Neural progenitor cell (in vitro differentiated cells): ENCODE results near the gene ANK3. TPM values are rescaled to one million over a fixed set of nuclear protein-coding genes. Genes with fewer than 3 reads are reported as not detected.

Experiments
- DNase-seq: peaks from one replicate; pipeline ENCODE4 v3.0.0-alpha.2; 2016; ENCODE audit warnings: low spot score
- H2AFZ ChIP-seq: fragments of 200-600 bp; sonication (generic); replicated peaks from 2 replicates; pipeline ENCODE4 v1.6.1; 2016; ENCODE audit warnings: antibody characterized with exemption
- H3F3A ChIP-seq: fragments of 200-600 bp; sonication (generic); 2 replicates; pipeline ENCODE4 v1.6.1; 2016; ENCODE audit warnings: antibody characterized with exemption, low read depth
- H3K27ac ChIP-seq: fragments of 200-600 bp; sonication (generic); 2 replicates; pipeline ENCODE4 v1.5.1; 2016; ENCODE audit warnings: mild to moderate bottlenecking
- H3K27me3 ChIP-seq: fragments of 200-600 bp; sonication (generic); 2 replicates; pipeline ENCODE4 v1.6.1; 2016; ENCODE audit warnings: mild to moderate bottlenecking, moderate library complexity
- H3K36me3 ChIP-seq: fragments of 200-600 bp; sonication (generic); 2 replicates; pipeline ENCODE4 v1.5.1; 2016
- H3K4me1 ChIP-seq: fragments of 200-600 bp; sonication (generic); 2 replicates; pipeline ENCODE4 v1.6.1; 2016; ENCODE audit warnings: mixed run types
- H3K4me2 ChIP-seq: fragments of 200-600 bp; sonication (generic); 2 replicates; pipeline ENCODE4 v1.6.1; 2016
- H3K4me3 ChIP-seq: fragments of 200-600 bp; sonication (generic); 2 replicates; pipeline ENCODE4 v1.5.1; 2016
- H3K79me2 ChIP-seq: fragments of 200-600 bp; sonication (generic); 2 replicates; pipeline ENCODE4 v1.6.1; 2016; ENCODE audit warnings: low read depth
- H3K9ac ChIP-seq: fragments of 200-600 bp; sonication (generic); 2 replicates; pipeline ENCODE4 v1.6.1; 2016
- H3K9me3 ChIP-seq: fragments of 200-600 bp; sonication (generic); 2 replicates; pipeline ENCODE4 v1.5.1; 2016; ENCODE audit warnings: low read depth
- H4K20me1 ChIP-seq: fragments of 200-600 bp; sonication (generic); 2 replicates; pipeline ENCODE4 v1.6.1; 2016; ENCODE audit warnings: low read depth
- H3K27ac Mint-ChIP-seq: 3 replicates; pipeline ENCODE4 v1.8.0; 2021; ENCODE audit warnings: mixed read lengths
- H3K27me3 Mint-ChIP-seq: 2 replicates; pipeline ENCODE4 v1.8.0; 2022; ENCODE audit warnings: low read depth, mild to moderate bottlenecking, inconsistent platforms, moderate library complexity, mixed read lengths; ENCODE audit not compliant: insufficient read depth
- H3K36me3 Mint-ChIP-seq: 3 replicates; pipeline ENCODE4 v1.8.0; 2021; ENCODE audit warnings: mixed read lengths
- H3K4me1 Mint-ChIP-seq: 3 replicates; pipeline ENCODE4 v1.8.0; 2021; ENCODE audit warnings: mixed read lengths
- H3K4me3 Mint-ChIP-seq: 3 replicates; pipeline ENCODE4 v1.8.0; 2021; ENCODE audit warnings: mild to moderate bottlenecking, moderate library complexity, mixed read lengths
- H3K9me3 Mint-ChIP-seq: 3 replicates; pipeline ENCODE4 v1.8.0; 2020; ENCODE audit warnings: mixed read lengths
- EZH2 ChIP-seq: fragments of 200-600 bp; sonication (generic); IDR thresholded peaks from 2 replicates; pipeline ENCODE4 v1.6.1; 2017; ENCODE audit warnings: antibody characterized with exemption, mild to moderate bottlenecking, moderate library complexity
- EZH2phosphoT487 ChIP-seq: fragments of 200-600 bp; sonication (generic); IDR thresholded peaks from 2 replicates; pipeline ENCODE4 v1.6.1; 2017; ENCODE audit warnings: antibody characterized with exemption
- total RNA-seq: library from RNA; depleted of rRNA; stranded (reverse); fragments of >200 nt; gene quantifications from 2 replicates; pipeline ENCODE4 v1.2.3, GENCODE V29; 2015; ENCODE audit warnings: low replicate concordance
- TF ChIP-seq, protein P1 (sequence below): fragments of 200-600 bp; sonication (generic); IDR thresholded peaks from 2 replicates; pipeline ENCODE4 v1.5.1; 2017; ENCODE audit warnings: antibody characterized with exemption, mild to moderate bottlenecking

ANK3 gene
- total RNA-seq, 1 donor from 2014 or later, result 54.1 TPM

DNA sequence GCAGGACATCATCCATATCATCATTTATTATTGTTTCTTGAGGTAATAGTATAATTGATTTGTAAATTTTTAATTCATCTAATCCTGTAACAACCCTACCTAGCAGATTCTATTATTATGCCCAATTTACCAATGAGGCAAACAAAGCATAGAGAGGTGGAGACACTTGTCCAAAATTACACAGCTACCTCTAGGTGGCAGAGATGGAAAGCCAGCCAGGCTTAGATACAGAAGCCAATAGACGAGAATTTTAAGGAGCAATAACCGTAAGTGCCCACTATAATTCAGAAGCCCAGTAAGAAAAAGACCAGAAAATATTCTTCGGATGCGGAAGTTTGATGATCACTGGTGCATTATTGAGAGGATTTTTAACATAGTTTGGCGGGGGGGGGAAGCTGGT, 54.0 kb downstream of the ANK3 start:
- Histone ChIP-seq H3K27me3 (no peaks in the 10 kb centered on the region), H3K79me2 (no peaks in the 10 kb centered on the region), H3K9me3 (no peaks in the 10 kb centered on the region), H3K4me2 (no peak overlapping the region), H3K27ac (no peak overlapping the region), H3K4me3 (no peak overlapping the region), H3F3A (no peaks in the 10 kb centered on the region), H3K9ac (no peak overlapping the region), H3K36me3 (no peaks in the 10 kb centered on the region), H4K20me1 (no peaks in the 10 kb centered on the region), H3K4me1 (peaks cover 6% of the 10 kb centered on the region), H2AFZ (no peak overlapping the region)
- no peaks in the 10 kb centered on the region for H3K9me3 Mint-ChIP-seq
- no peak overlapping the region for H3K27ac Mint-ChIP-seq
- peaks cover 4% of the 10 kb centered on the region for H3K27me3 Mint-ChIP-seq
- H3K4me1 Mint-ChIP-seq, result peaks cover 4% of the 10 kb centered on the region
- TF ChIP-seq EZH2 (no peak), EZH2phosphoT487 (no peak)
- TF ChIP-seq, protein P1, sequence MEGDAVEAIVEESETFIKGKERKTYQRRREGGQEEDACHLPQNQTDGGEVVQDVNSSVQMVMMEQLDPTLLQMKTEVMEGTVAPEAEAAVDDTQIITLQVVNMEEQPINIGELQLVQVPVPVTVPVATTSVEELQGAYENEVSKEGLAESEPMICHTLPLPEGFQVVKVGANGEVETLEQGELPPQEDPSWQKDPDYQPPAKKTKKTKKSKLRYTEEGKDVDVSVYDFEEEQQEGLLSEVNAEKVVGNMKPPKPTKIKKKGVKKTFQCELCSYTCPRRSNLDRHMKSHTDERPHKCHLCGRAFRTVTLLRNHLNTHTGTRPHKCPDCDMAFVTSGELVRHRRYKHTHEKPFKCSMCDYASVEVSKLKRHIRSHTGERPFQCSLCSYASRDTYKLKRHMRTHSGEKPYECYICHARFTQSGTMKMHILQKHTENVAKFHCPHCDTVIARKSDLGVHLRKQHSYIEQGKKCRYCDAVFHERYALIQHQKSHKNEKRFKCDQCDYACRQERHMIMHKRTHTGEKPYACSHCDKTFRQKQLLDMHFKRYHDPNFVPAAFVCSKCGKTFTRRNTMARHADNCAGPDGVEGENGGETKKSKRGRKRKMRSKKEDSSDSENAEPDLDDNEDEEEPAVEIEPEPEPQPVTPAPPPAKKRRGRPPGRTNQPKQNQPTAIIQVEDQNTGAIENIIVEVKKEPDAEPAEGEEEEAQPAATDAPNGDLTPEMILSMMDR, result peak; percentile 38
- no peak overlapping the region for H3K4me3 Mint-ChIP-seq
- no peak for DNase-seq
- no peaks in the 10 kb centered on the region for H3K36me3 Mint-ChIP-seq

DNA sequence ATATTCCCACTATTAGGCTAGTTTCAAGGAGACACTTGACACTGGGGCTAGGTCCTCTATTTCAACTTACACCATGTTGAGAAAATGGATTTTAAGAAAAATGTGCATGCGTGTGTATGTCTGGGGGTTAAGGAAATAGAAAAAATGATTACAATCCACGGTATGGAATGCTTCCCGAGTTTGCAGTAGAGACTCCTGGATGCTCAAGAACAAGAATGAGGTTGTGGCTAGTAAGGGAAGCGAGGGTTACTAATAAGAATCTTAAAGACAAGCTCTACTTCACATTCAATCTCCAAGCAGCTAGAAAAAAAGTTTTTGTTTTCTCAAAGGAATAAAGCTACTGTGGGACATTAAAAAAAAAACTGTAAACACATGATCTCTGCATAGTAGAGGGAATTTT, 54.7 kb downstream of the ANK3 start:
- no peaks in the 10 kb centered on the region for H3K9me3 ChIP-seq
- peaks cover 4% of the 10 kb centered on the region for H3K27me3 Mint-ChIP-seq
- no peak for TF ChIP-seq EZH2phosphoT487
- TF ChIP-seq, protein P1, result no peak
- TF ChIP-seq EZH2, result no peak
- H3K4me1 ChIP-seq, result peaks cover 6% of the 10 kb centered on the region
- peaks cover 3% of the 10 kb centered on the region for H3K9me3 Mint-ChIP-seq
- H3F3A ChIP-seq, result no peaks in the 10 kb centered on the region
- H3K4me3 ChIP-seq, result no peak overlapping the region
- H3K27ac Mint-ChIP-seq, result no peak overlapping the region
- peaks cover 4% of the 10 kb centered on the region for H3K4me1 Mint-ChIP-seq
- no peak overlapping the region for H3K9ac ChIP-seq
- no peaks in the 10 kb centered on the region for H3K36me3 ChIP-seq
- no peaks in the 10 kb centered on the region for H3K27me3 ChIP-seq
- no peak overlapping the region for H3K27ac ChIP-seq
- H2AFZ ChIP-seq, result no peak overlapping the region
- no peaks in the 10 kb centered on the region for H4K20me1 ChIP-seq
- H3K4me3 Mint-ChIP-seq, result no peak overlapping the region
- no peaks in the 10 kb centered on the region for H3K36me3 Mint-ChIP-seq
- H3K4me2 ChIP-seq, result no peak overlapping the region
- DNase-seq, result no peak
- no peaks in the 10 kb centered on the region for H3K79me2 ChIP-seq

- Histone ChIP-seq H3K4me3 (no peak overlapping the region), H3K9ac (no peak overlapping the region), H3K27ac (no peak overlapping the region), H3K4me2 (no peak overlapping the region), H3K9me3 (no peaks in the 10 kb centered on the region), H3F3A (no peaks in the 10 kb centered on the region), H2AFZ (no peak overlapping the region), H3K4me1 (no peaks in the 10 kb centered on the region), H4K20me1 (no peaks in the 10 kb centered on the region), H3K79me2 (no peaks in the 10 kb centered on the region), H3K36me3 (no peaks in the 10 kb centered on the region), H3K27me3 (no peaks in the 10 kb centered on the region)
- H3K4me1 Mint-ChIP-seq, result no peaks in the 10 kb centered on the region
- H3K27me3 Mint-ChIP-seq, result peaks cover 4% of the 10 kb centered on the region
- DNase-seq, result no peak
- H3K4me3 Mint-ChIP-seq, result no peak overlapping the region
- H3K36me3 Mint-ChIP-seq, result no peaks in the 10 kb centered on the region
- TF ChIP-seq EZH2phosphoT487, result no peak
- no peak for TF ChIP-seq EZH2
- TF ChIP-seq, protein P1, result no peak
- no peak overlapping the region for H3K27ac Mint-ChIP-seq
- H3K9me3 Mint-ChIP-seq, result peaks cover 8% of the 10 kb centered on the region
Observed at GRCh38 chr10:60332371-60332770, 57.3 kb downstream of the ANK3 start.
